Epithelial cell of esophagus (primary cell): ENCODE measurements around the gene TMOD2.
A peak's percentile ranks its signal among the peaks of the same experiment; 100 is the strongest.

Source experiments
- DNase-seq: peaks from one replicate; pipeline ENCODE4 v3.0.0; 2010; ENCODE audit warnings: low read depth
- H3K4me3 ChIP-seq: 2 replicates; pipeline ENCODE4 v1.5.1; 2011; ENCODE audit warnings: mild to moderate bottlenecking, low read length, control low read depth
- CTCF ChIP-seq: IDR thresholded peaks from 2 replicates; pipeline ENCODE4 v1.5.1; 2011; ENCODE audit warnings: low read depth, mild to moderate bottlenecking, low read length, control low read depth, inconsistent platforms; ENCODE audit not compliant: insufficient read depth; ENCODE audit errors: missing control alignments

The TMOD2 gene

GRCh38 chr15:51714162-51714561 is 37.2 kb upstream of the TMOD2 start:
- no peak overlapping the region for H3K4me3 ChIP-seq
- no peak for TF ChIP-seq CTCF
- DNase-seq = no peak

- TF ChIP-seq CTCF = no peak
- no peak overlapping the region for H3K4me3 ChIP-seq
- no peak for DNase-seq
These were observed 36.5 kb upstream of the TMOD2 start for GRCh38 chr15:51714911-51715310.

- H3K4me3 ChIP-seq = no peak overlapping the region
- no peak for DNase-seq
- no peak for TF ChIP-seq CTCF
These were observed 33.2 kb upstream of the TMOD2 start for GRCh38 chr15:51718219-51718618.

GRCh38 chr15:51718746-51719145 is 32.7 kb upstream of the TMOD2 start:
- H3K4me3 ChIP-seq = no peak overlapping the region
- no peak for TF ChIP-seq CTCF
- no peak for DNase-seq

GRCh38 chr15:51720201-51720995 is 31.0 kb upstream of the TMOD2 start:
- TF ChIP-seq CTCF = no peak
- no peak overlapping the region for H3K4me3 ChIP-seq
- no peak for DNase-seq

- H3K4me3 ChIP-seq = no peak overlapping the region
- no peak for TF ChIP-seq CTCF
- peak; percentile 23 for DNase-seq
These were observed 30.0 kb upstream of the TMOD2 start for GRCh38 chr15:51721199-51721960.

GRCh38 chr15:51724199-51724598 is 27.2 kb upstream of the TMOD2 start:
- no peak for TF ChIP-seq CTCF
- DNase-seq = no peak
- no peak overlapping the region for H3K4me3 ChIP-seq
